H9 (cell line): ENCODE results near the gene LGSN. TPM values are rescaled to one million over a fixed set of nuclear protein-coding genes. Genes with fewer than 3 reads are reported as not detected.
A peak's percentile ranks its signal among the peaks of the same experiment; 100 is the strongest.
"Not testable (repeated sequence)": the region's sequence is repeated elsewhere in the genome, so short reads cannot be mapped to it uniquely, and the experiment has no call there.

Experiments used
- DNase-seq: peaks from one replicate; pipeline ENCODE4 v3.0.0-alpha.2; 2017
- H2AFZ ChIP-seq: one replicate; pipeline ENCODE4 v1.6.1; 2013; ENCODE audit warnings: mild to moderate bottlenecking, low read length, control low read depth, moderate library complexity
- H2AK5ac ChIP-seq: 2 replicates; pipeline ENCODE4 v1.6.1; 2013; ENCODE audit warnings: low read length, control low read depth, mixed read lengths; ENCODE audit not compliant: insufficient read length
- H2BK120ac ChIP-seq: one replicate; pipeline ENCODE4 v1.6.1; 2013; ENCODE audit warnings: low read depth, mild to moderate bottlenecking, low read length, control low read depth, inconsistent platforms; ENCODE audit not compliant: poor library complexity, severe bottlenecking
- H2BK12ac ChIP-seq: 2 replicates; pipeline ENCODE4 v1.6.1; 2013; ENCODE audit warnings: low read length, control low read depth, mixed read lengths, low read depth; ENCODE audit not compliant: insufficient read length
- H2BK15ac ChIP-seq: 2 replicates; pipeline ENCODE4 v1.6.1; 2013; ENCODE audit warnings: low read depth, low read length, control low read depth
- H2BK20ac ChIP-seq: one replicate; pipeline ENCODE4 v1.6.1; 2013; ENCODE audit warnings: low read depth, mild to moderate bottlenecking, low read length, control low read depth, inconsistent platforms; ENCODE audit not compliant: poor library complexity, severe bottlenecking
- H2BK5ac ChIP-seq: 2 replicates; pipeline ENCODE4 v1.6.1; 2013; ENCODE audit warnings: low read length, control low read depth, mixed read lengths; ENCODE audit not compliant: insufficient read length
- H3K14ac ChIP-seq: 2 replicates; pipeline ENCODE4 v1.6.1; 2013; ENCODE audit warnings: low read length, control low read depth; ENCODE audit not compliant: insufficient read depth
- H3K18ac ChIP-seq: 2 replicates; pipeline ENCODE4 v1.6.1; 2013; ENCODE audit warnings: low read depth, mild to moderate bottlenecking, mixed read lengths, low read length, control low read depth; ENCODE audit not compliant: insufficient read length
- H3K23ac ChIP-seq: 2 replicates; pipeline ENCODE4 v1.6.1; 2013; ENCODE audit warnings: low read length, control low read depth, mixed read lengths, low read depth; ENCODE audit not compliant: insufficient read length
- H3K23me2 ChIP-seq: 2 replicates; pipeline ENCODE4 v1.6.1; 2013; ENCODE audit warnings: low read depth, mild to moderate bottlenecking, mixed read lengths, low read length, control low read depth; ENCODE audit not compliant: insufficient read length, poor library complexity, severe bottlenecking
- H3K27ac ChIP-seq: 2 replicates; pipeline ENCODE4 v1.5.1; 2013; ENCODE audit warnings: low read length, control low read depth, mixed read lengths, low read depth; ENCODE audit not compliant: insufficient read length
- H3K27me3 ChIP-seq: 2 replicates; pipeline ENCODE4 v1.6.1; 2013; ENCODE audit warnings: low read length, control low read depth, inconsistent platforms; ENCODE audit not compliant: insufficient read depth
- H3K4ac ChIP-seq: 2 replicates; pipeline ENCODE4 v1.6.1; 2013; ENCODE audit warnings: low read depth, mild to moderate bottlenecking, control low read depth, inconsistent platforms, low read length, moderate library complexity
- H3K4me1 ChIP-seq: 2 replicates; pipeline ENCODE4 v1.6.1; 2013; ENCODE audit warnings: low read length, control low read depth, inconsistent platforms; ENCODE audit not compliant: insufficient read depth
- H3K4me2 ChIP-seq: 2 replicates; pipeline ENCODE4 v1.6.1; 2013; ENCODE audit warnings: low read length, control low read depth, mixed read lengths; ENCODE audit not compliant: insufficient read length, insufficient read depth
- H3K56ac ChIP-seq: 2 replicates; pipeline ENCODE4 v1.6.1; 2013; ENCODE audit warnings: low read depth, mild to moderate bottlenecking, mixed read lengths, low read length, control low read depth; ENCODE audit not compliant: insufficient read length
- H3K79me1 ChIP-seq: 2 replicates; pipeline ENCODE4 v1.6.1; 2013; ENCODE audit warnings: low read depth, mild to moderate bottlenecking, moderate library complexity, low read length, control low read depth, inconsistent platforms; ENCODE audit not compliant: insufficient read depth, poor library complexity, severe bottlenecking
- H3K79me2 ChIP-seq: 2 replicates; pipeline ENCODE4 v1.6.1; 2013; ENCODE audit warnings: low read length, control low read depth, inconsistent platforms; ENCODE audit not compliant: insufficient read depth
- H3K9ac ChIP-seq: 2 replicates; pipeline ENCODE4 v1.6.1; 2013; ENCODE audit warnings: low read length, control low read depth, mixed read lengths; ENCODE audit not compliant: insufficient read length; ENCODE audit errors: extremely low read depth
- H3K9me3 ChIP-seq: one replicate; pipeline ENCODE4 v1.6.1; 2013; ENCODE audit warnings: low read depth, low read length, inconsistent platforms; ENCODE audit not compliant: control insufficient read depth
- H3T11ph ChIP-seq: one replicate; pipeline ENCODE4 v1.6.1; 2013; ENCODE audit warnings: mild to moderate bottlenecking, low read length, control low read depth, inconsistent platforms
- H4K20me1 ChIP-seq: one replicate; pipeline ENCODE4 v1.6.1; 2013; ENCODE audit not compliant: control insufficient read depth, insufficient read length, insufficient read depth
- H4K5ac ChIP-seq: 2 replicates; pipeline ENCODE4 v1.6.1; 2013; ENCODE audit warnings: low read depth, mild to moderate bottlenecking, mixed read lengths, low read length, control low read depth; ENCODE audit not compliant: insufficient read length
- H4K8ac ChIP-seq: replicated peaks from 2 replicates; pipeline ENCODE4 v1.6.1; 2013; ENCODE audit warnings: low read length, control low read depth, mixed read lengths, low read depth; ENCODE audit not compliant: insufficient read length
- H4K91ac ChIP-seq: 2 replicates; pipeline ENCODE4 v1.6.1; 2013; ENCODE audit warnings: low read depth, mild to moderate bottlenecking, moderate library complexity, mixed read lengths, low read length, control low read depth; ENCODE audit not compliant: insufficient read length
- H3K27ac Mint-ChIP-seq, 3 experiments: 2 replicates in 2 of 3; 3 replicates in 1 of 3; pipeline ENCODE4 v1.8.0; 2020 to 2021; ENCODE audit warnings: mixed read lengths in 3 of 3, mild to moderate bottlenecking in 1 of 3, moderate library complexity in 1 of 3
- H3K27me3 Mint-ChIP-seq: 2 replicates; pipeline ENCODE4 v1.8.0; 2021; ENCODE audit warnings: low read depth, mild to moderate bottlenecking, moderate library complexity, mixed read lengths
- H3K36me3 Mint-ChIP-seq, 3 experiments: 2 replicates in 2 of 3; 3 replicates in 1 of 3; pipeline ENCODE4 v1.8.0; 2020 to 2021; ENCODE audit warnings: low read depth in 3 of 3, mixed read lengths in 3 of 3; ENCODE audit not compliant: insufficient read depth in 1 of 3
- H3K4me1 Mint-ChIP-seq, 2 experiments: 2 replicates each; pipeline ENCODE4 v1.8.0; 2020; ENCODE audit warnings: mixed read lengths in 2 of 2
- H3K4me3 Mint-ChIP-seq, 2 experiments: 2 replicates in 1 of 2; 3 replicates in 1 of 2; pipeline ENCODE4 v1.8.0; 2020 to 2021; ENCODE audit warnings: mild to moderate bottlenecking in 2 of 2, mixed read lengths in 2 of 2, moderate library complexity in 1 of 2
- H3K9me3 Mint-ChIP-seq, 2 experiments: 2 replicates in 1 of 2; 3 replicates in 1 of 2; pipeline ENCODE4 v1.8.0; 2020; ENCODE audit warnings: mild to moderate bottlenecking in 2 of 2, mixed read lengths in 2 of 2, moderate library complexity in 1 of 2
- CTCF ChIP-seq: fragments of 200-600 bp; sonication (generic); conservative IDR thresholded peaks from 3 replicates; pipeline ENCODE4 v1.8.0; 2021; ENCODE audit warnings: antibody characterized with exemption, mild to moderate bottlenecking
- WGBS: extraction: QIAGEN DNeasy Blood & Tissue Kit; methylation state at CpG from one replicate; pipeline ENCODE4 v1.1.7; 2013; ENCODE audit warnings: missing lambda C conversion rate, low lambda C conversion rate, mixed read lengths; ENCODE audit not compliant: insufficient read length; ENCODE audit errors: extremely low coverage; 5-methylcytosine and 5-hydroxymethylcytosine counted together
- total RNA-seq: library from RNA; stranded (reverse); gene quantifications from 2 replicates; pipeline ENCODE4 v1.2.1, GENCODE V29; 2021

Gene LGSN
- total RNA-seq, 1 experiment from 2014 or later: 0.13 TPM

- Histone ChIP-seq H2BK15ac (no peak overlapping the region), H2BK120ac (no peak overlapping the region), H4K5ac (no peak overlapping the region), H2BK20ac (no peak overlapping the region), H3K27me3 (no peaks in the 10 kb centered on the region), H2AK5ac (no peak overlapping the region), H4K91ac (no peak overlapping the region), H3K79me2 (no peaks in the 10 kb centered on the region), H2BK12ac (no peak overlapping the region), H3K14ac (no peak overlapping the region), H3K27ac (no peak overlapping the region), H3K79me1 (no peaks in the 10 kb centered on the region), H3K23ac (no peak overlapping the region), H2AFZ (peak overlapping the region; percentile 73), H3K9ac (no peak overlapping the region), H3K18ac (no peak overlapping the region), H3K4me1 (no peaks in the 10 kb centered on the region), H3K23me2 (no peaks in the 10 kb centered on the region), H4K8ac (no peak overlapping the region), H3T11ph (no peak overlapping the region), H3K9me3 (no peaks in the 10 kb centered on the region), H3K56ac (no peak overlapping the region), H3K4me2 (no peak overlapping the region), H2BK5ac (no peak overlapping the region), H4K20me1 (no peaks in the 10 kb centered on the region), H3K4ac (no peak overlapping the region)
- Mint-ChIP-seq H3K4me1 (peaks cover 4 to 5% of the 10 kb centered on the region in 2 experiments; a peak in 3 of 4 replicates), H3K4me3 (no peak overlapping the region), H3K27me3 (no peaks in the 10 kb centered on the region; the same call in 1 of the 2 replicates), H3K9me3 (peaks cover 22 to 24% of the 10 kb centered on the region in 2 experiments), H3K27ac (peak overlapping the region in 1 of 3 experiments; percentile 89; a peak in 3 of 7 replicates), H3K36me3 (peaks cover under 1 to 1% (median 1%) of the 10 kb centered on the region in 3 experiments; a peak in 4 of 7 replicates)
- TF ChIP-seq CTCF: no peak
- WGBS: no CpG with 5 or more reads among the region's 7 CpGs
- no peak for DNase-seq
These were observed 48.6 kb upstream of the LGSN start for GRCh38 chr6:63368347-63368746.

- not testable (repeated sequence) for H3K23me2 ChIP-seq, H3K4me3 Mint-ChIP-seq, H3K56ac ChIP-seq, H3K14ac ChIP-seq, H3K18ac ChIP-seq, H3K9ac ChIP-seq, H2BK15ac ChIP-seq, H3K27me3 Mint-ChIP-seq, H3K79me2 ChIP-seq, H3K4me2 ChIP-seq, H4K5ac ChIP-seq, H2BK5ac ChIP-seq, DNase-seq, H3K4me1 Mint-ChIP-seq, H2AFZ ChIP-seq, H4K8ac ChIP-seq, H3T11ph ChIP-seq, H4K20me1 ChIP-seq, H3K27ac Mint-ChIP-seq, H3K4ac ChIP-seq, H3K27ac ChIP-seq, H3K23ac ChIP-seq, H3K79me1 ChIP-seq, H3K4me1 ChIP-seq, H4K91ac ChIP-seq, H2BK120ac ChIP-seq, H2BK20ac ChIP-seq, H3K27me3 ChIP-seq, H2AK5ac ChIP-seq, H2BK12ac ChIP-seq
- H3K9me3 ChIP-seq: peaks cover 14% of the 10 kb centered on the region
- no CpG with 5 or more reads among the region's 10 CpGs for WGBS
- H3K9me3 Mint-ChIP-seq: peaks cover 59 to 64% of the 10 kb centered on the region in 2 experiments
- H3K36me3 Mint-ChIP-seq: peaks cover 1 to 33% (median 24%) of the 10 kb centered on the region in 3 experiments
These were observed 42.8 kb upstream of the LGSN start for GRCh38 chr6:63362500-63363120.
